OCI-LY3 (cell line): Measurements from ENCODE around the gene TAS2R38.
"Not testable (repeated sequence)": the region's sequence is repeated elsewhere in the genome, so short reads cannot be mapped to it uniquely, and the experiment has no call there.

Experiments
- H2AFZ ChIP-seq: fragments of 200-600, 300-600 bp; shearing (Covaris generic); 2 replicates; pipeline ENCODE4 v1.6.0; 2014; ENCODE audit warnings: antibody characterized with exemption, low read depth, low read length
- H3K27ac ChIP-seq: fragments of 200-600, 300-600 bp; sonication (generic); 2 replicates; pipeline ENCODE4 v1.5.1; 2014; ENCODE audit warnings: mild to moderate bottlenecking, low read length, moderate library complexity, mixed read lengths
- H3K27me3 ChIP-seq: fragments of 200-600, 300-600 bp; sonication (generic); 2 replicates; pipeline ENCODE4 v1.6.1; 2014; ENCODE audit warnings: low read depth, low read length, mixed read lengths
- H3K36me3 ChIP-seq: fragments of 200-600, 300-600 bp; sonication (generic); replicated peaks from 2 replicates; pipeline ENCODE3; 2014; ENCODE audit warnings: low read depth, low read length, mixed read lengths
- H3K4me1 ChIP-seq: fragments of 300-600, 200-600 bp; sonication (generic); 2 replicates; pipeline ENCODE4 v1.6.1; 2014; ENCODE audit warnings: low read length, mixed read lengths
- H3K4me2 ChIP-seq: fragments of 200-600, 300-600 bp; sonication (generic); 2 replicates; pipeline ENCODE4 v1.6.1; 2014; ENCODE audit warnings: low read length, mixed read lengths
- H3K4me3 ChIP-seq: fragments of 300-600, 200-600 bp; sonication (generic); 2 replicates; pipeline ENCODE4 v1.5.1; 2014; ENCODE audit warnings: antibody characterized with exemption, mild to moderate bottlenecking, low read length, moderate library complexity
- H3K79me2 ChIP-seq: fragments of 300-600, 200-600 bp; shearing (Covaris generic); 2 replicates; pipeline ENCODE4 v1.6.1; 2014; ENCODE audit warnings: mild to moderate bottlenecking, low read length, mixed read lengths
- H3K9ac ChIP-seq: fragments of 300-600, 200-600 bp; shearing (Covaris generic); 2 replicates; pipeline ENCODE4 v1.6.0; 2014; ENCODE audit warnings: mild to moderate bottlenecking, low read length, moderate library complexity
- H3K9me3 ChIP-seq: fragments of 200-600, 300-600 bp; shearing (Covaris generic); 2 replicates; pipeline ENCODE4 v1.6.1; 2014; ENCODE audit warnings: low read length, mixed read lengths; ENCODE audit not compliant: insufficient read depth
- H4K20me1 ChIP-seq: fragments of 200-600, 300-600 bp; sonication (generic); 2 replicates; pipeline ENCODE4 v1.6.1; 2016; ENCODE audit warnings: low read length, mixed read lengths; ENCODE audit not compliant: insufficient read depth
- CTCF ChIP-seq: fragments of 200-600, 300-600 bp; sonication (generic); IDR thresholded peaks from 2 replicates; pipeline ENCODE4 v1.5.1; 2014; ENCODE audit warnings: antibody characterized with exemption, low read length, low read depth
- EZH2phosphoT487 ChIP-seq: fragments of 200-600 bp; shearing (Covaris generic); IDR thresholded peaks from 2 replicates; pipeline ENCODE4 v1.6.1; 2018; ENCODE audit warnings: antibody characterized with exemption, mixed run types, low read depth

Gene TAS2R38

GRCh38 chr7:141986923-141987322, 13.3 kb upstream of the TAS2R38 start:
- H3K9ac ChIP-seq: no peak overlapping the region
- H3K27ac ChIP-seq: no peak overlapping the region
- H2AFZ ChIP-seq: no peak overlapping the region
- H3K4me2 ChIP-seq: no peak overlapping the region
- H3K4me1 ChIP-seq: no peaks in the 10 kb centered on the region
- no peaks in the 10 kb centered on the region for H3K9me3 ChIP-seq
- H3K79me2 ChIP-seq: no peaks in the 10 kb centered on the region
- TF ChIP-seq CTCF (no peak), EZH2phosphoT487 (no peak)
- H3K36me3 ChIP-seq: no peaks in the 10 kb centered on the region
- no peaks in the 10 kb centered on the region for H3K27me3 ChIP-seq
- H4K20me1 ChIP-seq: no peaks in the 10 kb centered on the region
- no peak overlapping the region for H3K4me3 ChIP-seq

- H3K79me2 ChIP-seq, H3K4me1 ChIP-seq, H3K4me2 ChIP-seq, H3K9me3 ChIP-seq, H2AFZ ChIP-seq, H3K27ac ChIP-seq, H3K9ac ChIP-seq, H4K20me1 ChIP-seq, H3K4me3 ChIP-seq, H3K27me3 ChIP-seq, H3K36me3 ChIP-seq: not testable (repeated sequence)
These were observed 12.4 kb upstream of the TAS2R38 start for GRCh38 chr7:141985926-141986325.

- Histone ChIP-seq H3K36me3 (no peaks in the 10 kb centered on the region), H3K4me2 (no peak overlapping the region), H3K4me1 (peaks cover 4% of the 10 kb centered on the region), H3K9me3 (no peaks in the 10 kb centered on the region), H3K9ac (no peak overlapping the region), H3K79me2 (no peaks in the 10 kb centered on the region), H3K27ac (no peak overlapping the region), H3K4me3 (no peak overlapping the region), H3K27me3 (no peaks in the 10 kb centered on the region), H2AFZ (no peak overlapping the region), H4K20me1 (no peaks in the 10 kb centered on the region)
- TF ChIP-seq EZH2phosphoT487 (no peak), CTCF (no peak)
These were observed 6.0 kb upstream of the TAS2R38 start for GRCh38 chr7:141979568-141979967.

- Histone ChIP-seq H2AFZ (no peak overlapping the region), H4K20me1 (no peaks in the 10 kb centered on the region), H3K4me2 (no peak overlapping the region), H3K9me3 (no peaks in the 10 kb centered on the region), H3K36me3 (no peaks in the 10 kb centered on the region), H3K4me3 (no peak overlapping the region), H3K4me1 (peaks cover 4% of the 10 kb centered on the region), H3K9ac (no peak overlapping the region), H3K27me3 (no peaks in the 10 kb centered on the region), H3K27ac (no peak overlapping the region), H3K79me2 (no peaks in the 10 kb centered on the region)
- no peak for TF ChIP-seq EZH2phosphoT487
- no peak for TF ChIP-seq CTCF
These were observed 4.8 kb upstream of the TAS2R38 start for GRCh38 chr7:141978351-141978750.

- Histone ChIP-seq H3K4me3 (peak overlapping the region; percentile 84), H3K9me3 (no peaks in the 10 kb centered on the region), H3K79me2 (no peaks in the 10 kb centered on the region), H3K27me3 (no peaks in the 10 kb centered on the region), H3K4me1 (peaks cover 4% of the 10 kb centered on the region), H2AFZ (peak overlapping the region; percentile 99), H4K20me1 (no peaks in the 10 kb centered on the region), H3K27ac (no peak overlapping the region), H3K36me3 (no peaks in the 10 kb centered on the region), H3K4me2 (peak overlapping the region; percentile 78), H3K9ac (peak overlapping the region; percentile 61; the same call in 1 of the 2 replicates)
- TF ChIP-seq CTCF (no peak), EZH2phosphoT487 (no peak)
These were observed 3.1 kb upstream of the TAS2R38 start for GRCh38 chr7:141976524-141977245.
